Measurements from ENCODE around the gene TMEM175.

- TF ChIP-seq POLR2A (IDR thresholded peaks at IDR 0.05) (no peak), CTCF (IDR thresholded peaks at IDR 0.05) (no peak)
These were observed 50.0 kb downstream of the TMEM175 start for GRCh38 chr4:982291-982690.

Measured in lower leg skin (tissue), 3 donors.